ENCODE measurements around the gene SORCS2. TPM values are rescaled to one million over a fixed set of nuclear protein-coding genes. Genes with fewer than 3 reads are reported as not detected.

Gene SORCS2
- total RNA-seq, 1 donor from 2014 or later = 10.9 TPM

GRCh38 chr4:7315935-7316334 is 123.6 kb downstream of the SORCS2 start:
- Mint-ChIP-seq H3K27ac (ENCODE audit: unreplicated experiment) (no peak overlapping the region), H3K9me3 (ENCODE audit: low read depth) (peaks cover 14% of the 10 kb centered on the region), H3K4me1 (ENCODE audit: low read depth) (peaks cover 5% of the 10 kb centered on the region), H3K4me3 (ENCODE audit: unreplicated experiment) (no peak overlapping the region), H3K27me3 (ENCODE audit: low read depth) (peaks cover 16% of the 10 kb centered on the region), H3K36me3 (ENCODE audit: low read depth) (peaks cover 7% of the 10 kb centered on the region)
- no peak for TF ChIP-seq CTCF (IDR thresholded peaks at IDR 0.05)
- DNase-seq (ENCODE audit: low spot score) = no peak

- TF ChIP-seq CTCF (IDR thresholded peaks at IDR 0.05) = no peak
- Mint-ChIP-seq H3K27me3 (ENCODE audit: low read depth) (peaks cover 5% of the 10 kb centered on the region), H3K4me1 (ENCODE audit: low read depth) (peaks cover 7% of the 10 kb centered on the region), H3K36me3 (ENCODE audit: low read depth) (peaks cover 7% of the 10 kb centered on the region), H3K9me3 (ENCODE audit: low read depth) (peaks cover 14% of the 10 kb centered on the region), H3K4me3 (ENCODE audit: unreplicated experiment) (no peak overlapping the region), H3K27ac (ENCODE audit: unreplicated experiment) (no peak overlapping the region)
- no peak for DNase-seq (ENCODE audit: low spot score)
These were observed 126.7 kb downstream of the SORCS2 start for GRCh38 chr4:7319024-7319423.

- DNase-seq (ENCODE audit: low spot score) = peak; percentile 20
- no peak for TF ChIP-seq CTCF (IDR thresholded peaks at IDR 0.05)
These were observed 128.0 kb downstream of the SORCS2 start for GRCh38 chr4:7320206-7320797.

GRCh38 chr4:7322166-7322991 is 130.0 kb downstream of the SORCS2 start:
- DNase-seq (ENCODE audit: low spot score) = peak; percentile 78
- H3K36me3 Mint-ChIP-seq (ENCODE audit: low read depth) = peaks cover 4% of the 10 kb centered on the region
- peaks cover 14% of the 10 kb centered on the region for H3K9me3 Mint-ChIP-seq (ENCODE audit: low read depth)
- no peak overlapping the region for H3K4me3 Mint-ChIP-seq (ENCODE audit: unreplicated experiment)
- TF ChIP-seq CTCF (IDR thresholded peaks at IDR 0.05) = no peak
- H3K27me3 Mint-ChIP-seq (ENCODE audit: low read depth) = no peaks in the 10 kb centered on the region
- no peak overlapping the region for H3K27ac Mint-ChIP-seq (ENCODE audit: unreplicated experiment)
- H3K4me1 Mint-ChIP-seq (ENCODE audit: low read depth) = peaks cover 13% of the 10 kb centered on the region

More at GRCh38 chr4:7320206-7320797, 128.0 kb downstream of the SORCS2 start:
- peaks cover 5% of the 10 kb centered on the region for H3K27me3 Mint-ChIP-seq (ENCODE audit: low read depth)
- H3K4me3 Mint-ChIP-seq (ENCODE audit: unreplicated experiment) = no peak overlapping the region
- no peak overlapping the region for H3K27ac Mint-ChIP-seq (ENCODE audit: unreplicated experiment)
- peaks cover 14% of the 10 kb centered on the region for H3K9me3 Mint-ChIP-seq (ENCODE audit: low read depth)
- peaks cover 7% of the 10 kb centered on the region for H3K4me1 Mint-ChIP-seq (ENCODE audit: low read depth)
- H3K36me3 Mint-ChIP-seq (ENCODE audit: low read depth) = peaks cover 7% of the 10 kb centered on the region

- no peak for TF ChIP-seq CTCF (IDR thresholded peaks at IDR 0.05)
- H3K4me1 Mint-ChIP-seq (ENCODE audit: low read depth) = peaks cover 22% of the 10 kb centered on the region
- no peaks in the 10 kb centered on the region for H3K27me3 Mint-ChIP-seq (ENCODE audit: low read depth)
- peak; percentile 67 for DNase-seq (ENCODE audit: low spot score)
- peaks cover 13% of the 10 kb centered on the region for H3K9me3 Mint-ChIP-seq (ENCODE audit: low read depth)
- no peak overlapping the region for H3K4me3 Mint-ChIP-seq (ENCODE audit: unreplicated experiment)
- H3K27ac Mint-ChIP-seq (ENCODE audit: unreplicated experiment) = no peak overlapping the region
- peaks cover 4% of the 10 kb centered on the region for H3K36me3 Mint-ChIP-seq (ENCODE audit: low read depth)
These were observed 131.1 kb downstream of the SORCS2 start for GRCh38 chr4:7323461-7323871.

All from chondrocyte (in vitro differentiated cells).